Measurements from ENCODE around the gene RBL2. TPM values are rescaled to one million over a fixed set of nuclear protein-coding genes. Genes with fewer than 3 reads are reported as not detected.

Gene RBL2
- total and polyA plus RNA-seq, 9 of the 15 experiments (the other 6 are each of a cell fraction or from before 2014, with no cell fraction given) = 7.8 to 76.3 (median 28.5) TPM

DNA sequence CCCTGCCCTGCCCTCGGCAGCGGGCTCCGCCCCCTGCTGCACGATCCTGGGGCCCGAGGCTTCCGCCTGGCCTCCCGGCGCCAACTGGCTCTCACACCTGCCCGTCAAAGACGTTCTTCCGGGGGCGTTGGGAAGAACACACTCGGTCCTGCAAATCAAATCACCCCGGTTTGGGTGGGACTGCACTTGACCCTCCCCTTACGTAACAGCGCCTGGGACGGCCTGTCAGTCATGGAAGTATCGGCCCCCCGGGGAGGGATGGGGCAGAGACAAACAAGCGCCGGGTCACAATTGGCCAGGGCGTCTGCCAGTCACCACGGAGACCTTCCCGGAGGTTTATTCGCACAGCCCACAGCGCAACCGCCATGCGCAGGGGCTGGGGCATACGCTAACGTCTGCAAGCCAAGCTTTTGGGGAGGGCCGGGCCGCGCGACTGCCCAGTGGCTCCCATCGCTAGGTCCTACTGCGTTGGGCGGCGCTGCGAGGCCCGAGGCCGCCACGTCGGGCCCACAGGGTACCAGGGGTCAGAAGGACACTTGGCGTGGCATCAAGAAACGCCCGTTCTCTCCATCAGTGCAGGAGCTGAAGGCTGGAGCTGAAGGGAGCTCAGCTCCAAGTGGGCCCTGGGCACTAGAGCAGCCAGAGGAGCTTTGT lies 69.1 kb downstream of the RBL2 start (continued):
- TF ChIP-seq TSHZ1 (CRISPR knock-in tag; IDR thresholded peaks at IDR 0.05) (no peak), THAP7 (CRISPR knock-in tag; IDR thresholded peaks at IDR 0.05) (no peak), ZNF184 (CRISPR knock-in tag; IDR thresholded peaks at IDR 0.05) (no peak), STAT5A (IDR thresholded peaks at IDR 0.05; ENCODE audit: borderline replicate concordance, low read length) (no peak), HNRNPL (IDR thresholded peaks at IDR 0.05; ENCODE audit: low read depth, low read length) (0 out of 2 replicates have a peak, but pooled peaks have one; percentile 16), PURB (CRISPR knock-in tag; IDR thresholded peaks at IDR 0.05; ENCODE audit: low read depth) (no peak), CEBPG (CRISPR knock-in tag; IDR thresholded peaks at IDR 0.05) (peak; percentile 85), CEBPG (tag; conservative IDR thresholded peaks at IDR 0.05 in 1 of 2, IDR thresholded peaks at IDR 0.05 in 1 of 2) (peak; percentile 74 to 78), YY1 (IDR thresholded peaks at IDR 0.05; ENCODE audit: borderline replicate concordance in 1 of 3, control insufficient read depth in 1 of 3, extremely low read depth in 1 of 3, insufficient read depth in 3 of 3, insufficient read length in 1 of 3, insufficient replicate concordance in 2 of 3, low read depth in 1 of 3, low read length in 2 of 3) (peak in 2 of 3 experiments; percentile 28 to 51), RBFOX2 (IDR thresholded peaks at IDR 0.05; ENCODE audit: low read depth, low read length) (peak; percentile 86), ZBTB7A (IDR thresholded peaks at IDR 0.05; ENCODE audit: borderline replicate concordance, control insufficient read depth, low read depth, low read length) (peak; percentile 42; the same call in 1 of the 2 replicates), HMG20A (CRISPR knock-in tag; conservative IDR thresholded peaks at IDR 0.05) (no peak), NR2C2 (CRISPR knock-in tag; IDR thresholded peaks at IDR 0.05) (no peak), NR2C2 (tag; IDR thresholded peaks at IDR 0.05) (peak; percentile 76; the same call in 1 of the 2 replicates), JUND (IDR thresholded peaks at IDR 0.05; ENCODE audit: borderline replicate concordance, low read depth, low read length) (0 out of 2 replicates have a peak, but pooled peaks have one; percentile 14), JUND (tag; IDR thresholded peaks at IDR 0.05; ENCODE audit: borderline replicate concordance, low read depth, low read length) (peak; percentile 43; the same call in 1 of the 3 replicates), RNF2 (IDR thresholded peaks at IDR 0.05) (peak; percentile 13; the same call in 1 of the 2 replicates), RBM25 (IDR thresholded peaks at IDR 0.05; ENCODE audit: low read depth, low read length, severe bottlenecking) (peak; percentile 49), HNRNPH1 (optimal IDR thresholded peaks at IDR 0.05; ENCODE audit: low read depth, low read length) (no peak), FOXP1 (CRISPR knock-in tag; IDR thresholded peaks at IDR 0.05) (no peak), CREM (IDR thresholded peaks at IDR 0.05; ENCODE audit: low read depth) (peak; percentile 90), ZNF707 (CRISPR knock-in tag; conservative IDR thresholded peaks at IDR 0.05) (no peak)
- TF ChIP-seq, protein P1, sequence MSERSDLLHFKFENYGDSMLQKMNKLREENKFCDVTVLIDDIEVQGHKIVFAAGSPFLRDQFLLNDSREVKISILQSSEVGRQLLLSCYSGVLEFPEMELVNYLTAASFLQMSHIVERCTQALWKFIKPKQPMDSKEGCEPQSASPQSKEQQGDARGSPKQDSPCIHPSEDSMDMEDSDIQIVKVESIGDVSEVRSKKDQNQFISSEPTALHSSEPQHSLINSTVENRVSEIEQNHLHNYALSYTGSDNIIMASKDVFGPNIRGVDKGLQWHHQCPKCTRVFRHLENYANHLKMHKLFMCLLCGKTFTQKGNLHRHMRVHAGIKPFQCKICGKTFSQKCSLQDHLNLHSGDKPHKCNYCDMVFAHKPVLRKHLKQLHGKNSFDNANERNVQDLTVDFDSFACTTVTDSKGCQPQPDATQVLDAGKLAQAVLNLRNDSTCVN (CRISPR knock-in tag; IDR thresholded peaks at IDR 0.05) = no peak
